Activated B cell treated with CpG ODN at 0.5 μM for 24 hours (primary cell): ENCODE measurements around the gene FAM78B. TPM values are rescaled to one million over a fixed set of nuclear protein-coding genes. Genes with fewer than 3 reads are reported as not detected.

Experiments
- ATAC-seq: fragments of 200-7000 bp; cut with Tn5 transposase; one replicate; pipeline ENCODE4 v1.10.0; 2021; ENCODE audit warnings: low read depth, mild to moderate bottlenecking, moderate library complexity
- CTCF ChIA-PET: fragments of 350-600 bp; sonication (Branson Sonifier 250); formaldehyde crosslinking; loops from one replicate; lab custom pipeline; 2021; ENCODE audit warnings: antibody characterized with exemption; lab: Charles Lee
- POLR2A ChIA-PET: fragments of 350-600 bp; sonication (Branson Sonifier 250); formaldehyde crosslinking; loops from one replicate; lab custom pipeline; 2021; ENCODE audit warnings: antibody characterized with exemption; lab: Charles Lee
- DNase-seq: peaks from one replicate; pipeline ENCODE4 v3.0.0; 2022
- H3K27ac Mint-ChIP-seq: one replicate; pipeline ENCODE4 v1.8.0; 2020; ENCODE audit warnings: mixed read lengths
- H3K27me3 Mint-ChIP-seq: one replicate; pipeline ENCODE4 v1.8.0; 2021; ENCODE audit warnings: mixed read lengths
- H3K36me3 Mint-ChIP-seq: one replicate; pipeline ENCODE4 v1.8.0; 2021; ENCODE audit warnings: low read depth, mixed read lengths
- H3K4me1 Mint-ChIP-seq: one replicate; pipeline ENCODE4 v1.8.0; 2021; ENCODE audit warnings: mixed read lengths
- H3K4me3 Mint-ChIP-seq: one replicate; pipeline ENCODE4 v1.8.0; 2020; ENCODE audit warnings: mild to moderate bottlenecking, mixed read lengths
- H3K9me3 Mint-ChIP-seq: one replicate; pipeline ENCODE4 v1.8.0; 2020; ENCODE audit warnings: mixed read lengths
- CTCF ChIP-seq: fragments of 200-600 bp; IDR thresholded peaks from one replicate; pipeline ENCODE4 v1.8.0; 2022; ENCODE audit warnings: antibody characterized with exemption, mild to moderate bottlenecking
- intact Hi-C: fragments of 100-400 bp; cut with micrococcal nuclease; formaldehyde crosslinking; loops from one replicate; pipeline ENCODE4 v1.15.1; 2024
- total RNA-seq: library from RNA; stranded (reverse); gene quantifications from 2 replicates; pipeline ENCODE4 v1.2.3, GENCODE V29; 2022

FAM78B gene
- total RNA-seq, 1 donor from 2014 or later = 1.00 TPM

GRCh38 chr1:166145499-166145898 lies 21.3 kb downstream of the FAM78B start:
- intact Hi-C loops = no loop called here
- DNase-seq (no peak), ATAC-seq (no peak)
- Mint-ChIP-seq H3K9me3 (no peaks in the 10 kb centered on the region), H3K27me3 (no peaks in the 10 kb centered on the region), H3K4me1 (no peaks in the 10 kb centered on the region), H3K4me3 (no peak overlapping the region), H3K36me3 (no peaks in the 10 kb centered on the region), H3K27ac (no peak overlapping the region)
- no peak for TF ChIP-seq CTCF
- CTCF ChIA-PET = no interaction called here
- POLR2A ChIA-PET = no interaction called here

- ATAC-seq (no peak), DNase-seq (no peak)
- intact Hi-C loops = no loop called here
- Mint-ChIP-seq H3K27ac (no peak overlapping the region), H3K4me3 (no peak overlapping the region), H3K36me3 (no peaks in the 10 kb centered on the region), H3K27me3 (peaks cover 4% of the 10 kb centered on the region), H3K4me1 (no peaks in the 10 kb centered on the region), H3K9me3 (no peaks in the 10 kb centered on the region)
- no peak for TF ChIP-seq CTCF
- POLR2A ChIA-PET = no interaction called here
- CTCF ChIA-PET = no interaction called here
These were observed 24.8 kb downstream of the FAM78B start for GRCh38 chr1:166141969-166142368.

- CTCF ChIA-PET = no interaction called here
- ATAC-seq = no peak
- H3K27me3 Mint-ChIP-seq = peaks cover 4% of the 10 kb centered on the region
These were observed 26.6 kb downstream of the FAM78B start for GRCh38 chr1:166140251-166140650.

GRCh38 chr1:166139735-166140134 lies 27.1 kb downstream of the FAM78B start:
- intact Hi-C loops = no loop called here
- Mint-ChIP-seq H3K27ac (no peak overlapping the region), H3K9me3 (no peaks in the 10 kb centered on the region), H3K36me3 (no peaks in the 10 kb centered on the region), H3K4me1 (no peaks in the 10 kb centered on the region), H3K4me3 (no peak overlapping the region), H3K27me3 (peaks cover 4% of the 10 kb centered on the region)
- DNase-seq (no peak), ATAC-seq (no peak)
- no peak for TF ChIP-seq CTCF
- CTCF ChIA-PET = no interaction called here
- POLR2A ChIA-PET = no interaction called here

More at GRCh38 chr1:166140251-166140650, 26.6 kb downstream of the FAM78B start:
- Mint-ChIP-seq H3K9me3 (no peaks in the 10 kb centered on the region), H3K36me3 (no peaks in the 10 kb centered on the region), H3K4me1 (no peaks in the 10 kb centered on the region), H3K4me3 (no peak overlapping the region), H3K27ac (no peak overlapping the region)
- POLR2A ChIA-PET = no interaction called here
- DNase-seq = no peak
- TF ChIP-seq CTCF = no peak
- intact Hi-C loops = no loop called here

DNA sequence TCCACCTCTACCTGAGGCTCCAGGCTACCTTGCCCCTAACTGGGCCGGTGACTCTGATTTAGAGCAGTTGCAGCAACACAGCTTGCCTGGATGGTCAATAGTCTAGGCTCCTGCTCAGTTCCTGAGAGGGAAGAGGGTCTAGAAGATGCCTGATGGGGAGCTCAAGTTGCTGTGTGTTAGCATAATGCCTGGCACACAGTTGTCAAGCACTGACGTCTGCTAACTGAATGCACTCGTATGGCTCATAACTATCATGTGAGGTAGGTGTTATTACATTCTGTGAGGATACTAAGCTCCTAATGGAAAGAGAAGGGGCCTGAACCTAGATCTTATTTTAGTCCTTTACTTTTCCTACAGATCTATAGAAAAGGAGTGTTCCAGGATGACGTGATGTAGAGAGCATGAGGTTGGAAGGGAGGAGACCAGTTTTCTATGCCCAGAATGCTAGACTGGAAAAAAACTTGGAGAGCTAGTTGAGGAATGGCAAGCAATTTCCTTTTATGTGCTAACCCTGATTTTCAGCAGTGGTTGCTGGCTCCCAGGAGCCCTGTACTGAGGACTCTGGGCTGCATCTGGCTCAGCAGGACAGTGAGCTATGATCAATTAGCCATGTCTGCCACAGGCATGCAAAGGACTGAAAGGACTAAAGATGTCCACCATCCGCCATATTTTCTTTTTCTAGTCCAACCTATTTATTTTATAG lies 30.0 kb downstream of the FAM78B start:
- no peak overlapping the region for H3K27ac Mint-ChIP-seq
- ATAC-seq (no peak), DNase-seq (no peak)
- ChIA-PET CTCF (no interaction called here), POLR2A (no interaction called here)
- TF ChIP-seq CTCF = no peak
- H3K36me3 Mint-ChIP-seq = no peaks in the 10 kb centered on the region
- H3K9me3 Mint-ChIP-seq = peaks cover 5% of the 10 kb centered on the region
- intact Hi-C loops = no loop called here
- peaks cover 6% of the 10 kb centered on the region for H3K27me3 Mint-ChIP-seq
- H3K4me3 Mint-ChIP-seq = no peak overlapping the region
- H3K4me1 Mint-ChIP-seq = no peaks in the 10 kb centered on the region
